Stimulated activated CD4-positive, alpha-beta T cell treated with anti-CD3 and anti-CD28 coated beads, Interleukin-1b, Interleukin-23, amount 100 ng/mL, for 48 hours (primary cell): Measurements from ENCODE around the gene LRRC4B.

Source experiments
- DNase-seq: peaks from one replicate; pipeline ENCODE4 v3.0.0-alpha.2; 2020

The LRRC4B gene

GRCh38 chr19:50519006-50519575, 49.1 kb downstream of the LRRC4B start:
- no peak for DNase-seq

DNA sequence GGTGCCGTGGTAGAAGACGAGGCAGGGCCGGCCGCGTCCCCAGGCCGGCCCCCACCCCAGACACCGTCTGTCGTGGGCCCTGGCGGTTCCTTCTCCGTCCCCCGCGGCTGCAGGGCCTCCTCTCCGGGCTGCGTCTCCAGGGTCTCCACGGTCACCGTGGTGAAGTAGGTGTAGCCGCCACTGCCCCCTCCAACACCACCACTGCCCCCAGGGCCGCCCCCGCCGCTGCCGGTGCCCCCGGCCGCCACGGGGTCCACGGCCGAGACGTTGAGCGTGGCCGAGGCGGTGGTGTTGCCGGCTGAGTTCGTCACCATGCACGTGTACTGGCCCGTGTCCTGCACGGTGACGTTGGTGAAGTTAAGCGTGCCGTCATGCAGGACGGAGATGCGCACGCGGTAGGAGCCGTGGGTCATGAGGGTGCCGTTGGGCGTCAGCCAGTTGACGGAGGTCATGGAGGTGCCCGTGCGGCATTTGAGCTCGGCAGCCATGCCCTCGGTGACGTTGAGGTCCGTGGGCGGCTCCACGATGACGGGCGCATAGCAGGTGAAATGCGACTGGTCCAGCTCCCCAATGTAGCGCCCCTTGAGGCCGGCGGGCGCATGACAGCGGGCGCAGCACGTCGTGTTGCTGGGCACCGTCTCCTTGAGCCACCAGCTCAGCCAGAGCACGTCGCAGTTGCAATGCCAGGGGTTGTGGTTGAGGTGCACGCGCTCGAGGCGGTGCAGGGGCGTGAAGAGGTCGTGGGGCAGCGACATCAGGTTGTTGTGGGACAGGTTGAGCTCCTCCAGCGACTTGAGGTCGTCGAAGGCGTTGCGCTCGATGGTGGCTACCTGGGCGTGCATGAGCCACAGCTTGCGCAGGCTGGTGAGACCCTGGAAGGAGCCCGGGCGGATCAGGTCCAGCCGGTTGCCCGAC, 49.9 kb downstream of the LRRC4B start:
- DNase-seq = no peak

DNA sequence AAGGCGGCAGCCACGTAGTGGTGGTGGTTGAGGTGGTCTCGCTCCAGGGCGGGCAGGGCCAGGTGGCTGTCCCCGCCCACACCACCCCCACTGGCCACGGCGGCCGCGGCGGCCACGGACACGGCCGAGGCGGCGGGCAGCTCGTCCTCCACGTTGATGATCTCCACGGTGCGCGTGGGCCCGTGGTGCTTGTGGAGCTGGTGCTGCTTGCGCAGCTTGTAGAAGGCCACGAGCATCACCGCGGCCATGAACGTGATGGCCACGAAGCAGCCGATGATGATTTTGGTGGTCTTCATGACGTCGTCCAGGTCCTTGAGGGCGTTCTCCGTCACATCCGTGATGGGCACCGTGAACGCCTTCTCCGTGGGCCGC, 50.5 kb downstream of the LRRC4B start:
- no peak for DNase-seq

DNA sequence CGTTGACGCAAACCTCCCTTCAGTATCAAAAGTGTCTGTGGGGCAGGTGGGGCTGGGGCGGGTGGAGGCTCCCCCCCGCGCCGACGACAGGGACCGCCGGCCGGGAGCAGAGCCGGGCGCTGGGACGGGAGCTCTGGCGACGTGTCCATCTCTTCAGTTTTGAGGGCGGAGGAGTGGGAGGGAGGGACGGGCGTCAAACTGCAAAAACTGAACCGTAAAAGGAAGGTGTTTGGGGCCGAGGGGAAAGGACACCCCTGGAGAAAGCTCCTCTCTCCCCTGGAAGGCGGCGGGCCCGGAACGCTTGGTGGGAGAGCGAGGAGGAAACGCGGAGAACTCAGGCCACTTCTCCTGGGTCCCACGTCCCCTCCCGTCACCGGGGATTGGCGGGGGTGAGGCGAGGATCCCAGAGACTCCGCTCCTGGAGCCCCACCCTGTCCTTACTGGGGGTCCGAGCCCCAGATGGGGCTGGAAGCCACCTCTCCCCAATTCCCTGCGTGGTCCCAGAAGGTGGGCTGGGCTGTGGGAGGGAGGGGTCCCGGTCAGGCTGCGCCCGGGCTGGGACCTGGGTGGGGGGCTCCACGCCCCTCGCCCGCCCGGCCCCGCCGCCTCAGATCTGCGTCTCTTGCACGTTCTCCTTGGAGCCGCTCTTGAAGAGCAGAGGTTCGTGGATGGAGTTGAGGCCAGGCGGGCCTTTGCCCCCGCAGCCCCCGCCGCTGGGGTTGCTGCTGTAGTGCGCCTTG, 51.1 kb downstream of the LRRC4B start:
- DNase-seq = no peak

GRCh38 chr19:50516456-50516855, 51.8 kb downstream of the LRRC4B start:
- DNase-seq = no peak

GRCh38 chr19:50515168-50515561, 53.1 kb downstream of the LRRC4B start:
- no peak for DNase-seq

DNA sequence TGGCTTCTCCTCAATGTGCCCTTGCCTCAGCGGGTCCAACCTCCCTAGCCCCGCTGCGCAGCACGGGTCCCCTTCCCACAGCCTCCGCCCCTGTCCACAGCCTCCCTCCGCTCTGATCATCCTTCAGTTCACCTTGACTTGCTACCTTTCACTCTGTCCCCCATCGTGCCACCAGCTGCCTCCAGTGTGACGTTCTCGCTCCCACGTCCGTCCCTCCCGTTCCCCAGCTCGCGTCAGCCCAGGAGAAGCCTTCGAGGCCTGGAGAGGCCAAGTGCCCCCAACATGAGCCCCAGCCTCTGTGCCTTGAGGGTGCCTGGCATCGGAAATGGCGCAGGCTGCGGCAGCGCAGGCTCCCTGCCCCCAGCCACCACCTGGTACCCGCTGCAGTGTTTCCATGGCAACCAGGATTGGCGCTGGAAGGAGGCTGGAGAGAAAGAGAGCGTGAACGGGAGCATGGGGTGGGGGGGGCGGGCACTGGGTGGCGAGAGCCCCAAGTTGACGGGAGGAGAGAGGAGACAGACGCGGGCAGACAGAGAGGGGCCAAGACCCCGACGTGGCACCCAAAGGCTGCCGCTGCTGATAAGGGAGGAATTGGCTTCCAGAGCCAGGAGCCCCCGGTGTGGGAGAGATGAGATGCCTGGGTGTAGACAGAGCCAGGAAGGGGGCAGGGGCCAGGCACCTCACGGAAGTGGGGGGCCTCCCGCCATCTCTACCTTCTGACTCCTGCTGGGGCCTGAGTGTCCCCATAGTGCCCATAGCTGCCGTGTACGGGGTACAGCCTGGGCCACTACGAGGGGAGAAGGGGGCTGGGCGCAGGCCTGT, 53.7 kb downstream of the LRRC4B start:
- DNase-seq = no peak

DNA sequence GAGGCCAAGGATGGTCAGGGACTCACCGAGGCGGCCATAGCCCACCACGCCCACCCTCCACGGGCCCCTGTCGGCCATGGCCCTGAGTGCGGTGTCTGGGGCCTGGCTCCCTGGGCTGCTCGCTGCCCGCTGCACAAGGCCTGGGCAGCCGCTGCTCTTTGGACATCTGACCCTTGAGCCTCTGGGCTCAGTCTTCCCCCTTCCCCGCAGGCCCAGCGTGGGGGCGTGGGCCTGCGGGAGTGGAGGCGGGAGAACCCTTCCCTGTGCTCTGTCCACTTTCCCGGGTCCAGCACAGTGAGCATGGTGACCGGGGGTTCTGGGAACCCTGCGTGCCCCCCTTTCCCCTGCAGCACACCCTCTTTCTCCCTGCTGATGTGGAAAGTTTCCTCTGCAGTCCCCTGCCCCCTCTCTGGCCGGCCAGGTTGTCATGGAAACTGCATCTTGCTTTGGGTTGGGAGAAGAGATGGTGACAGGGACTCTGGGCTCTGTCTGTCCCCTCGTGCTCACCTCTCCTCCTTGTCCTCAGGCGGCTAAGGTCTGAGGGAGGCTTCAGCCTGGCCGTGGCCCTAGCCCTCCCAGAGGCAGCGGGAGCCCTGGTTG, 54.4 kb downstream of the LRRC4B start, which contains the start of gene ASPDH:
ASPDH (minus strand) TSS at position 168 of the 600 bp plus-strand sequence; CDS start at position 78, 90 bp downstream.
- no peak for DNase-seq

GRCh38 chr19:50512999-50513745, 55.1 kb downstream of the LRRC4B start:
- no peak for DNase-seq

- no peak for DNase-seq
Observed at GRCh38 chr19:50512112-50512998, 55.9 kb downstream of the LRRC4B start.

DNA sequence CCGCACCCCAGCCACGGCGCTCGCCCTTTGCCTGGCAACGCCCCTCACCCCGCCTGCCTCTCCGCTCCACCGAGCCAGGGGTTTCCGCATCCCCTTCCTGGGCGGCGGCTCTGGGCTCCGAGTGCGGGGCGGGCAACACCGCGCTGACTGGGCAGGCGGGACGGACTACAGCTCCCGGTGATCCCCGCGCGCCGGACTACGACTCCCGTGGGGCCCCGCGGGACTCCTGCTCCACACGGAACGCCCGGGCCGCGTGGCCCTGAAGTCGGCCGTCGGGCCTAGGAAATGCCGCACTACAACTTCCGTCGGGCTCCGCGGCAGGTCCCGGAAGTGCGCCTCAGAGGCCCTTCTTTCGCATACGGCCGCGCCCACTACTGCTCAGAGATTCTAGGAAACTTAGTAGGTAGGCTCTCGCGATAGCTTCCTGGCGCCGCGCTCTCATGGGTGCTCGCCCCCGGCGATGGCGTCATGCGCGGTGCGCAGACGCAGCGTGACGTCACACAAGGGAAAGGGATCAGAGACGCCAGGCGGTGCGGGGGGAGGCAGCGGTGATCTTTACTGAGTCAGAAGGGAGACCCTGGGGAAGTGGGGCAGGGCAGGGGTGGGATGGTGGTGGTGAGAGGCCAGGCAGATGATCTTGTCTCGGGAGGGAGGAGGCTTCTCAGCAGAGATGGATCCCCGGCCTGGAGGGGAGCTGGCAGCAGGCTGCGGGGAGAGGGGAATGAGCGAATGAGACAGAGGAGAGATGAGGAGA, 57.0 kb downstream of the LRRC4B start, which contains the start of gene JOSD2:
JOSD2 (minus strand) TSS at position 123 of the 754 bp plus-strand sequence. CDS start 760 bp downstream, outside the sequence.
- DNase-seq = peak; percentile 98

DNA sequence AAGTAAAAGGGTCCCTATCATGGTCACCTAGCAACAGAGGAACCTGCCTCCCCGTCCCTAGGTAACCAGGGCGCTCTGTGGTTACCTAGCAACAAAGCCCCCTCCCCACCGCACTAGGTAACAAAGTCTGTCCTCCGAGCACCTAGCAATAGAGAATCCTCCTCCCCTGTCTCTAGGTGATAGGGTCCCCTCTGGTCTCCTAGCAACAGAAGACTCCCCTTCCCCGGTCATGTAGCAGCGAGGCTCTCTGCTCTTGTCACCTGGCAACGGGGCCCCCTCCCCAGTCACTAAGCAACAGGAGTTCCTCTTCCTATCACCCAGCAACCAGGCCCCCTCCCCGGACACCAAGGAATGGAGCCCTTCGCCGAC, 57.6 kb downstream of the LRRC4B start:
- no peak for DNase-seq

DNA sequence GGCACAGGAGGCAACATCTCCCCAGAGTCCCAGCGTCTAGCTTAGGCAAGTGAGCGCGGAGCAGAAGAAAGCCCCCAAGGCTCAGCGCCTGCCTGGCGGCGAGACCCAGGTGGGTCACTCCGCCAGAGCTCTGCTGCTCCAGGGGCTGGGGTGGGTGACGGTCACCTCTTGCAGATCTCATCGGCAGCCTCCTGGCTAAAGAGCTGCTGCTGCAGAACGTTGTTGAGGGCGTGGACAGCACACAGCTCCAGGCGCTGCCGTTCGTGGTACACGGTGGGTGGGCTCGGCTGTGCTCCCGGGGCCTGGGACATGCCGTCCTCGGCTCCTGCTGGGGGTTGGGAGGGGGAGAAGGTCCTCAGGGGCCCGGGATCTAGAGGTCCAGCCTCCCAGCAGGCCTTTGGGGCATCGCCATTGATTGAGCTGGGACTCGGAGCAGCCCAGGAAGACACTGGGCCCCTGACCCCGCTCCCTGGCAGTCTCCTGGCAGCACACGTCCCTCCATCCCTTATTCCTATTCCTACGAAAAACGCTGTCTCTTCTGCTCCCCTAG, 58.0 kb downstream of the LRRC4B start:
- DNase-seq = no peak

DNA sequence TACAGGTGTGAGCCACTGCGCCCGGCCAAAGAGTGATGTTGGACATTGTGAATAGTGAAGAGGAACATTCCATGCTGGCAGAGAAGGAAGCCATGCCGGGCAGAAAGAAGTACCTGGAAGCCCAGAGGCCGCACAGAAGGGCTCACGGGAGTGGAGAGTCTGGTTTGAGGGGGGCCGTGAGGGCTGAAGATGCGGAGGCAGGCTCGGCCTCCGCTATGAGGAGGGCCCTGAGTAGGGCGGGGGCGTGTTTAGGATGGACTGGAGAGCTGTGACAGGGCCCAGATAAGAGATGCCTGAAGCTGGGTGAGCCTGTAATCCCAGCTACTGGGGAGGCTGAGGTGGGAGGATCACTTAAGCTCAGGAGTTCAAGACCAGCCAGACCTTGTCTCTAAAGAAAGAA, 58.9 kb downstream of the LRRC4B start:
- no peak for DNase-seq

DNA sequence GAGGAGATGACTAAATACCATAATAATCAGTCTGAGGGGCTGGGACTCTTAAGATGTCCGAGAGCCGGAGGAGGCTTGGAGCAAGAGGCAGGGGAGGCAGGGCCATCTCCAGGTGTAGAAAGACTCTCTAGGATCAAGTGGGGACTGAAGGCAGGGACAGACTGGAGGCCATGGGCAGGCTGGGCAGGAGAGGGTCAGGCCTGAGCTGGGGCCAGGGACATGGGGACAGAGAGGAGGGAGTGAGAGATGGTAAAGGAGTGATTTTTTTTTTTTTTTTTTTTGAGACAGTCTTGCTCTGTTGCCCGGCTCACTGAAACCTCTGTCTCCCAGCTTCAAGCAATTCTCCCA, 59.4 kb downstream of the LRRC4B start:
- DNase-seq = no peak

DNA sequence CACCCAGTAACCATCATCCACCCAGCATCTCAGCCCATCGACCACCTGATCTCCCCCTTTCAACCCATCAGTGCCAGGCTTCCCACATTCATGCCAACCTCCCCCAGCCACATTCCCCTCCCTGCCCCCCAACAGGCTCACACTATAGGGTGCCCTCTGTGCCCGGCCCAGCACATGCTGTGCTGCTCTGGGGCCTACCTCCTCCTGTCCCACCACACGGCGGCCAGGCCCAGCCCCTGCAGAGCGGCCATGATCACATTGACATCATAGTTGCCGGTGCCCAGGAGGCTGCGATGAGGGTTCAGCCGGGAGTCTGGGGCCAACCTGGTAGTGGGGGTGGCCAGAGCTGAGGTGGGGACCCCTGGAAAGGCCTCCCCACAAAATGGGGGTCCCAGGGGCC, 60.9 kb downstream of the LRRC4B start:
- DNase-seq = no peak

DNA sequence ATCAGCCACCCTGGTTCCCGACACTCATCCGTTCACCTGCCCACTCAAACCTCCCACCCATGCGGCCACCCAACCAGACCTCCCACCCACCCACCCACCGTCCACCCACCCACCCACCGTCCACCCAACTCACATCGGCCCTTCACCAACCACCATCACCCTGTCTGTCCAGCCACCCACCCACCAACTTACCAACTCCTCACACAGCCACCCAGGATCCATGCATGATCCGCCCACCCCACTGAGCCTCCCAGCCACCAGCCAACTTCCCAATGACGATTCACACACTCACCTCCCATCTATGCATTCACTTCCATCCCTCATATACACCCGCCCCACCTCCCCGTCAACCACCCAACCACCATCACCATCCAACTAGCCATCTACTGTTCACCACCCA, 61.5 kb downstream of the LRRC4B start:
- DNase-seq = no peak

DNA sequence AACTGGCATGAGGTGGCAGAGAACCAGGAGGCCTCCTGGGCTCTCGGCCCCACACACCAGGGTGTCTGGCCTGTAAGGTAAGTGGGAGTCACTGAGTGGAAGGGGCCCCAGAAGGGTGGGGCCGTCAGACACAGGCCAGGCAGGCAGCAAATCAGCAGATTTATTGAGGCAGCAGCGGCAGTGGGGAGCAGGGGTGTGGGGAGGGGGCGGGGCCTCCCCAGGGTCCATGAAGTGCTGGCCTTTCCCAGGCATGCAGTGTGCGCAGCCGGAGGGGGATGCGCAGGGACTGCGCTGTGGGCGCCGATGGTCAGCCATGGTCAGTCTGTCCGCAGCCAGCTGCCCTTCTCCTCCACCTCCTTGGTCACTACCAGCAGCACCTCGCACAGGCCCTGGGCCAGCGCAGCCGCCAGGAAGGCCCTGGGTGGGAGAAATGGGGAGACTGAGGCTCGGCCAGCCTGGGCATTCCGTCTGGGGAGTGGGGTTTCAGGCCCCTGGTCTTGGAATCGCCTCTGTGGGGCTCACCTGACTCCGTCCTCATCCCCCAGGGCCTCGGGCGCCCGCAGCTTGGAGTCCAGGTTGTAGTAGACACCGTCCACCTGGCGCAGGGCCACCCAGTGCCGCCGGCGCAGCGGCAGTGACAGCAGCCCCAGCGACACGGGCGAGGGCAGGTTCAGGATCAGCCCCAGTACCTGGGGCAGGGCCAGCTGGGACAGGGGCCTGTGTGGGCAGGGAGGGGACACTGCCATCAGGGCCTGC, 62.2 kb downstream of the LRRC4B start:
- no peak for DNase-seq
